NB4 (cell line): ENCODE results near the gene FOXA2.

Experiments
- DNase-seq: peaks from one replicate; pipeline ENCODE4 v3.0.0; 2010; ENCODE audit warnings: low read depth
- H3K4me3 ChIP-seq: one replicate; pipeline ENCODE4 v1.5.1; 2011; ENCODE audit warnings: mild to moderate bottlenecking, low read depth, low read length, moderate library complexity
- MYC ChIP-seq: IDR thresholded peaks from 2 replicates; pipeline ENCODE4 v1.6.1; 2011; ENCODE audit warnings: low read depth, low read length
- POLR2A ChIP-seq: IDR thresholded peaks from 2 replicates; pipeline ENCODE4 v1.6.1; 2011; ENCODE audit warnings: mild to moderate bottlenecking; ENCODE audit not compliant: insufficient read length; ENCODE audit errors: extremely low read depth
- TF ChIP-seq, protein P1 (sequence below): IDR thresholded peaks from 2 replicates; pipeline ENCODE4 v1.6.1; 2011; ENCODE audit warnings: low read depth, low read length
- TF ChIP-seq, protein P2 (sequence below): IDR thresholded peaks from one replicate; pipeline ENCODE4 v1.5.1; 2012; ENCODE audit warnings: low read depth, low read length

Gene FOXA2

DNA sequence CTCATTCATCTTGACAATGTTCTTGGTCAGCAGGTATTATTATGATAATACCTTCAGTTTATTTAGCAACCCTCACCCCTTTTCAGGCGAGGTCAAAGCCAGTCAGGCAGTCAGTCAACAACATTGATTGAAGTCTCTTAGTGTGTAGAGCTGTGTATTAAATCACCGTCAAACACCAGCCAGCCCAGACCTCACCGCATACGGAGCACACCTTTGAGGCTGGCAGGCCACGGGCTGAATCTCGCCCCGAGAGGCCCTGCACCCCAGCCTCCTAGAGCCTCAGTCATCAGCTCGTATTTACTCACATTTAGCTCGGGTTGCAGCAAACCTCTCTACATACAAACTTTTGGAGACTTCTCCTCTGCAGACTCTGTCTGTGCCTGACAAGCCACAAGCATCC is 36.0 kb upstream of the FOXA2 start:
- no peak overlapping the region for H3K4me3 ChIP-seq
- DNase-seq = no peak
- no peak for TF ChIP-seq MYC
- TF ChIP-seq, protein P1, sequence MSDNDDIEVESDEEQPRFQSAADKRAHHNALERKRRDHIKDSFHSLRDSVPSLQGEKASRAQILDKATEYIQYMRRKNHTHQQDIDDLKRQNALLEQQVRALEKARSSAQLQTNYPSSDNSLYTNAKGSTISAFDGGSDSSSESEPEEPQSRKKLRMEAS = no peak
- TF ChIP-seq, protein P2, sequence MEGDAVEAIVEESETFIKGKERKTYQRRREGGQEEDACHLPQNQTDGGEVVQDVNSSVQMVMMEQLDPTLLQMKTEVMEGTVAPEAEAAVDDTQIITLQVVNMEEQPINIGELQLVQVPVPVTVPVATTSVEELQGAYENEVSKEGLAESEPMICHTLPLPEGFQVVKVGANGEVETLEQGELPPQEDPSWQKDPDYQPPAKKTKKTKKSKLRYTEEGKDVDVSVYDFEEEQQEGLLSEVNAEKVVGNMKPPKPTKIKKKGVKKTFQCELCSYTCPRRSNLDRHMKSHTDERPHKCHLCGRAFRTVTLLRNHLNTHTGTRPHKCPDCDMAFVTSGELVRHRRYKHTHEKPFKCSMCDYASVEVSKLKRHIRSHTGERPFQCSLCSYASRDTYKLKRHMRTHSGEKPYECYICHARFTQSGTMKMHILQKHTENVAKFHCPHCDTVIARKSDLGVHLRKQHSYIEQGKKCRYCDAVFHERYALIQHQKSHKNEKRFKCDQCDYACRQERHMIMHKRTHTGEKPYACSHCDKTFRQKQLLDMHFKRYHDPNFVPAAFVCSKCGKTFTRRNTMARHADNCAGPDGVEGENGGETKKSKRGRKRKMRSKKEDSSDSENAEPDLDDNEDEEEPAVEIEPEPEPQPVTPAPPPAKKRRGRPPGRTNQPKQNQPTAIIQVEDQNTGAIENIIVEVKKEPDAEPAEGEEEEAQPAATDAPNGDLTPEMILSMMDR = no peak
- no peak for TF ChIP-seq POLR2A

DNA sequence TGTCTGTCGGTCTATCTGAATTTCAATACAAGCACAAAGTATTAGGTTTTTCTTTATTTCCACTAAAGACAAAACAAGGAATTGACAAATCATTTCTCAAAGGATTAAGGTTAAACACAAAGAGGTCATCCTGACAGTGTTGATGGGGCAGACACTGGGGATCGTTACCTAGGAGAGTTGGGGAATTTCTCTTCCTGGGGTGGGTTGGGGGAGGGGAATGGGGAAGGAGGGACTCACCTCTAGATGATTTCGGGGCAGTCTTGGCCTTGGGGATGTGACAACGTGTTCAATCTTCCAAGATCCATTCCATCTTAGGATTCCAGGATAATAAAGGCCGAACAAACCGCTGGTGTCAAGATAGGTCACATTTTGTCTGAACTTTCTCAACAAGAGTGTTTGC is 35.4 kb upstream of the FOXA2 start:
- H3K4me3 ChIP-seq = no peak overlapping the region
- TF ChIP-seq MYC = no peak
- TF ChIP-seq, protein P1 = no peak
- TF ChIP-seq, protein P2 = no peak
- TF ChIP-seq POLR2A = no peak
- DNase-seq = no peak

DNA sequence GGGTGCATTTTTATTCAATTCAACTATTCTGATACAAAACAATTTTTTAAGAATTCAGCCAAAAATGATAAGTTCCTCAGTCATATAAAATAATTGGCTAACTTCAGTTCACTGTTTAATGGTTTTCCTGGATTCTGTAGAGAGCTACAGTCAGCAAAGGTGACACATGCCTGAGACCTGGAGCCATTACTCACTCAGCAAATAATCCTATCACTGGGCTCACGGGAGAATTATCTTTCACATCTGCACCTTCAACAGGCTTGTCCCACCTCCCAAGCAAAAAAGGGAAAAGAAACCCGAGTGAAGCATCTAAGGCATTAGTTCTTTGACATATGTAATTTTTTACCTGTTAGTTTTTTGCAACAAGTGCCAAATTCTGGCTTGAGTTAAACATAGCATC is 34.9 kb upstream of the FOXA2 start:
- TF ChIP-seq, protein P2 = no peak
- no peak for TF ChIP-seq POLR2A
- no peak for TF ChIP-seq MYC
- TF ChIP-seq, protein P1 = no peak
- DNase-seq = no peak
- no peak overlapping the region for H3K4me3 ChIP-seq

DNA sequence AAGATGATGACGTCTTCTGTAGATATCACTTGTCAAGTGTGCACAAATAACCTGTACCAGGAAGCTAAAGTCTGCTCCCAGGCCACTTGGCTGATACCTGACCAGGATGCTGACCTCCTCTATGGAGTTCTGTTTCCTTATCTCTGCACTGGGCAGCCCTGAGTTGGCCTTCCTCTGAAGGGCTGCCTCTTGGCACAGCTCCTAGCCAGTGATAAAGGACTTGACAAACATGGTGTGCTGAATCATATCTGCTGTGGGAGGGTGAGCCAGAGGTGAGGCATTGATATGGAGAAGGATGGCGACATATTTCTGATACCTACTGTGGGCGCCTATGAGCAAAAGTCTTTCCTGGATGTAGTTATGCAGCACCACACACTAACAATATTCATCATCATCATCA is 32.8 kb upstream of the FOXA2 start:
- H3K4me3 ChIP-seq = no peak overlapping the region
- no peak for TF ChIP-seq POLR2A
- no peak for TF ChIP-seq MYC
- TF ChIP-seq, protein P2 = no peak
- TF ChIP-seq, protein P1 = no peak
- DNase-seq = no peak

DNA sequence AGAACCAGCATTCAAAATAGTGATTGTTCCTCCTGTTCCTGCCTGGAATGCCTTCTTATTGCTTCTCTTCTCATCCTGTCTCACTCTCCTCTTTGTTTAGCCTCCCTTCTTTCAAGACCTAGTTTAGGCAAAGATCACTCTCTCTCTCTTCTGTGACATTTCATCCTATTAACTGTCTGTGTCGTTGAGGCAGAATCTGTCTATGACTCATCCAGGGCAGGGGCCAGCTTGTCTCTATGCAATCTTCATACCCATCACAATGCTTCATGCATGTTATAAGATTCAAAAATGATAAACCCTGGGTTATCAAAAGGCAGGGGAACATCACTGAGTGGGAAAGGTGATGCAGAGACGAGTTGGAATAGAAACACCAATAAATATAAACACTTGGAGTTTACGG is 32.2 kb upstream of the FOXA2 start:
- DNase-seq = no peak
- no peak overlapping the region for H3K4me3 ChIP-seq
- TF ChIP-seq POLR2A (no peak), MYC (no peak)
- TF ChIP-seq, protein P2 = no peak

DNA sequence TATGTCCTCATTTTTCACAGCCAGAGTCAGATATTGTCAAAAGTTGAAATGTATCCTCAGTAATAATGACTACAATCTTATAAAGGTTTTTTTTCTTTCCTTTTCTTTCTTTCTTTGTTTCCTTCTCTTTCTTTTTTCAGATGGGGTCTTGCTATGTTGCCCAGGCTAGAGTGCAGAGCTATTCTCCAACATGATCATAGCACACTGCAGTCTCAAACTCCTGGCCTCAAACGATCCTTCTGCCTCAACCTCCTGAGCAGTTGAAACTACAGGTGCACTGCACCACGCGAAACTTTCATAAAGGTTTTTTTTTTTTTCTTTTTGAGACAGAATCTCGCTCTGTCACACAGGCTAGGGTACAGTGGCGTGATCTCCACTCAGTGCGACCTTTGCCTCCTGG is 31.1 kb upstream of the FOXA2 start:
- TF ChIP-seq MYC = no peak
- TF ChIP-seq, protein P1 = no peak
- TF ChIP-seq, protein P2 = no peak
- no peak for TF ChIP-seq POLR2A
- no peak for DNase-seq
- no peak overlapping the region for H3K4me3 ChIP-seq
